Measurements from ENCODE around the gene CTF1.

DNA sequence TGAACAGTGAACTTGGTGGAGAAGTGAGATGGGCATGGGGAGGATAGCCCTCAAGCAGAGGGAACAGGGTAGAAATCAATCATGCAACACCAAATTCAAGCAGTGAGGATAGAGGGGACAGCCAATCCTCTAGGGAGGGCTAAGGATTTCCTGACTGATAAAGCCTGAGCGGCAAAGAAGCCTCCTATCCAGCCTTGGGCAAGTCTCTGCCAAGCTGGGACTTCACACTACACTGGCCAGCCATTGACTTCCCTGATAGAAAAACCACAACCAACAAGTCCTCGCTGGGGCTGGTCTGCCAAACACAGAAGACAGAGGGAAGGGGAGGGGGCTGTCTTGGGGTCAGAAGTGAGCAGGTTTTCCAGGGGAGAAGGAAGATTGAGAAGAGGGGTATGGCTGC lies 24.5 kb downstream of the CTF1 start:
- TF ChIP-seq POLR2A (IDR thresholded peaks at IDR 0.05) = no peak
- TF ChIP-seq, protein P1, sequence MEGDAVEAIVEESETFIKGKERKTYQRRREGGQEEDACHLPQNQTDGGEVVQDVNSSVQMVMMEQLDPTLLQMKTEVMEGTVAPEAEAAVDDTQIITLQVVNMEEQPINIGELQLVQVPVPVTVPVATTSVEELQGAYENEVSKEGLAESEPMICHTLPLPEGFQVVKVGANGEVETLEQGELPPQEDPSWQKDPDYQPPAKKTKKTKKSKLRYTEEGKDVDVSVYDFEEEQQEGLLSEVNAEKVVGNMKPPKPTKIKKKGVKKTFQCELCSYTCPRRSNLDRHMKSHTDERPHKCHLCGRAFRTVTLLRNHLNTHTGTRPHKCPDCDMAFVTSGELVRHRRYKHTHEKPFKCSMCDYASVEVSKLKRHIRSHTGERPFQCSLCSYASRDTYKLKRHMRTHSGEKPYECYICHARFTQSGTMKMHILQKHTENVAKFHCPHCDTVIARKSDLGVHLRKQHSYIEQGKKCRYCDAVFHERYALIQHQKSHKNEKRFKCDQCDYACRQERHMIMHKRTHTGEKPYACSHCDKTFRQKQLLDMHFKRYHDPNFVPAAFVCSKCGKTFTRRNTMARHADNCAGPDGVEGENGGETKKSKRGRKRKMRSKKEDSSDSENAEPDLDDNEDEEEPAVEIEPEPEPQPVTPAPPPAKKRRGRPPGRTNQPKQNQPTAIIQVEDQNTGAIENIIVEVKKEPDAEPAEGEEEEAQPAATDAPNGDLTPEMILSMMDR (IDR thresholded peaks at IDR 0.05) = no peak
